Endothelial cell of umbilical vein (primary cell): ENCODE data around the gene TEX22.

Source experiments
- CTCF ChIP-seq, 2 donors: IDR thresholded peaks; 1 replicate in 1 of 2; 2 replicates in 1 of 2; pipeline ENCODE4 v1.5.1; 2011; ENCODE audit warnings: low read length in 2 of 2, mild to moderate bottlenecking in 2 of 2, moderate library complexity in 2 of 2, control low read depth in 1 of 2, inconsistent platforms in 1 of 2, low read depth in 1 of 2; ENCODE audit not compliant: insufficient read depth in 1 of 2; ENCODE audit errors: extremely low read depth in 1 of 2
- EZH2 ChIP-seq: IDR thresholded peaks from 2 replicates; pipeline ENCODE4 v1.6.1; 2012; ENCODE audit warnings: borderline replicate concordance, low read depth, mild to moderate bottlenecking, moderate library complexity, low read length, inconsistent platforms; ENCODE audit not compliant: severe bottlenecking
- JUN ChIP-seq: IDR thresholded peaks from 2 replicates; pipeline ENCODE4 v1.6.1; 2011; ENCODE audit warnings: borderline replicate concordance, low read depth; ENCODE audit not compliant: insufficient read length, insufficient read depth
- MYC ChIP-seq: IDR thresholded peaks from one replicate; pipeline ENCODE4 v1.6.1; 2011; ENCODE audit warnings: mild to moderate bottlenecking, low read depth, low read length
- POLR2A ChIP-seq: IDR thresholded peaks from 2 replicates; pipeline ENCODE4 v1.6.1; 2012; ENCODE audit warnings: low read depth, mild to moderate bottlenecking, control low read depth, low read length
- POLR2AphosphoS5 ChIP-seq: IDR thresholded peaks from 2 replicates; pipeline ENCODE4 v1.6.1; 2012; ENCODE audit warnings: low read depth, mild to moderate bottlenecking, control low read depth, low read length, moderate library complexity; ENCODE audit not compliant: insufficient read depth

GRCh38 chr14:105440554-105440900 is 42.2 kb downstream of the TEX22 start:
- TF ChIP-seq POLR2AphosphoS5 (no peak), MYC (no peak), POLR2A (no peak), CTCF (IDR thresholded peaks at IDR 0.05; ENCODE audit: extremely low read depth in 1 of 2, insufficient read depth in 1 of 2, low read depth in 1 of 2, low read length in 2 of 2) (no peak), JUN (no peak), EZH2 (no peak)
